Measurements from ENCODE around the gene CST7. TPM values are rescaled to one million over a fixed set of nuclear protein-coding genes. Genes with fewer than 3 reads are reported as not detected.

The CST7 gene
- total RNA-seq, 1 experiment from 2014 or later = not detected

- Histone ChIP-seq H3K27me3 (ENCODE audit: insufficient read depth, low read length) (no peaks in the 10 kb centered on the region), H2AFZ (ENCODE audit: low read depth, low read length, poor library complexity, severe bottlenecking) (no peak overlapping the region), H3K9me2 (ENCODE audit: insufficient read depth) (no peaks in the 10 kb centered on the region), H3K27ac (ENCODE audit: low read depth, low read length) (no peak overlapping the region), H3K79me2 (ENCODE audit: insufficient read depth, low read length) (no peaks in the 10 kb centered on the region), H4K20me1 (ENCODE audit: insufficient read depth) (no peaks in the 10 kb centered on the region), H3K4me2 (ENCODE audit: low read length) (no peak overlapping the region), H3K9me3 (ENCODE audit: control insufficient read depth in 1 of 2, insufficient read depth in 1 of 2, low read depth in 1 of 2, low read length in 2 of 2) (no peaks in the 10 kb centered on the region), H3K9ac (ENCODE audit: low read length) (no peak overlapping the region), H3K4me1 (ENCODE audit: control insufficient read depth in 1 of 2, insufficient read depth in 2 of 2, low read length in 2 of 2) (no peaks in the 10 kb centered on the region), H3K36me3 (ENCODE audit: control insufficient read depth in 1 of 2, insufficient read depth in 2 of 2, low read length in 2 of 2) (peaks cover 8 to 27% of the 10 kb centered on the region in 2 experiments; a peak in 3 of 4 replicates), H3K4me3 (replicated peaks in 1 of 2; ENCODE audit: low read depth in 1 of 2, low read length in 2 of 2) (no peak overlapping the region)
- DNase-seq (ENCODE audit: low read depth, low spot score) = no peak
- no peak for ATAC-seq
- TF ChIP-seq SRF (IDR thresholded peaks at IDR 0.05; ENCODE audit: low read depth) = no peak
- no peak for TF ChIP-seq POLR2A (IDR thresholded peaks at IDR 0.05; ENCODE audit: borderline replicate concordance, extremely low read depth, insufficient read depth, insufficient read length)
- no peak for TF ChIP-seq TCF7L2 (IDR thresholded peaks at IDR 0.05; ENCODE audit: borderline replicate concordance, extremely low read depth, insufficient read depth, insufficient read length)
- TF ChIP-seq REST (IDR thresholded peaks at IDR 0.05; ENCODE audit: low read depth) = no peak
- TF ChIP-seq ELF1 (IDR thresholded peaks at IDR 0.05; ENCODE audit: borderline replicate concordance, low read depth) = no peak
- TF ChIP-seq FOSL1 (IDR thresholded peaks at IDR 0.05; ENCODE audit: low read depth) = no peak
- TF ChIP-seq MAX (IDR thresholded peaks at IDR 0.05) = no peak
- no peak for TF ChIP-seq YY1 (IDR thresholded peaks at IDR 0.05; ENCODE audit: extremely low read depth, insufficient replicate concordance, low read depth, low read length)
- TF ChIP-seq EGR1 (IDR thresholded peaks at IDR 0.05; ENCODE audit: low read depth) = no peak
- no peak for TF ChIP-seq JUND (IDR thresholded peaks at IDR 0.05)
- TF ChIP-seq POLR2AphosphoS5 (IDR thresholded peaks at IDR 0.05; ENCODE audit: low read depth, low read length) = no peak
- BruUV-seq (replicated peaks) = no TSS peak
- CTCF ChIA-PET = no interaction called here
- POLR2A ChIA-PET = no interaction called here
- intact Hi-C loops (cut with micrococcal nuclease) = no loop called here
- RAD21 ChIA-PET (ENCODE audit: low non-redundant PET in 1 of 2, low total read pairs in 2 of 2, uncharacterized antibody in 2 of 2, unreplicated experiment in 2 of 2) = no interaction called here
Measured at GRCh38 chr20:24960302-24960801, 11.3 kb downstream of the CST7 start.
